GM15510 (cell line): ENCODE results near the gene HBP1.

Source experiments
- POLR2A ChIP-seq: IDR thresholded peaks from 3 replicates; pipeline ENCODE4 v1.6.1; 2011; ENCODE audit warnings: borderline replicate concordance; ENCODE audit not compliant: insufficient read length; ENCODE audit errors: extremely low read depth

The HBP1 gene

GRCh38 chr7:107170051-107170915 lies 1.5 kb downstream of the HBP1 start:
- no peak for TF ChIP-seq POLR2A

GRCh38 chr7:107171496-107171895 lies 2.7 kb downstream of the HBP1 start:
- no peak for TF ChIP-seq POLR2A

DNA sequence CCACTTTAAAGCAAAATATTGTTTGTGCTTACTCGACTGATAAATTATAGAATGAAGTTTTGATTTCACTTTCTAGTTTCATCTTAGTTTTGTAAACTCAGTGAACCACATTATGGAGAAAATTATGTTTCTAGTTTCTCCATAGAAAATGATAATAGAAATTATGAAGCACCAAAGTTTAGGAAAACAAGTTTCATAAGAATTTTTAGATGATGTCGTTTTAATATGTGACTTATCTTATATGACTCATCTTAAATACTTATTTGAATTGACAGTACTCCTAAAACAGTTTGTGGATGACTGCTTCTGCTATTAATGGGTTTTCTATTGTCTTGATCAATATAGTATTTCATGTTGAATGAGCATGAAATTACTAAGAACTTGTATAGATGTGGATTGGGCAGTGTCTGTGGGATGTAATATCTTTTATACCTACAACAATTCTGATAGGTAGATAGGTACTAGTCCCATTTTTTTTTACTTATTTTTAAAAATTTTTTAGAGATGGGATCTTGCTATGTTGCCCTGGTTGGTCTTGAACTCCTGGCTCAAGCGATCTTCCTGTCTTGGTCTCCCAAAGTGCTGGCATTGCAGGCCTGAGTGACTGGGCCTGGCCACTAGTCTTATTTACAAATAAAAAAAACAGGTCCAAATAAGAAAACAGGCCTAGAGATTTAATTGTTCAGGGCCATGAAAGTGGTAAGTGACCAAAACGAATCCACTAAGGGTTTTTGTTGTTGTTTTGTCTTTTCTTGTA lies 3.7 kb downstream of the HBP1 start:
- no peak for TF ChIP-seq POLR2A

DNA sequence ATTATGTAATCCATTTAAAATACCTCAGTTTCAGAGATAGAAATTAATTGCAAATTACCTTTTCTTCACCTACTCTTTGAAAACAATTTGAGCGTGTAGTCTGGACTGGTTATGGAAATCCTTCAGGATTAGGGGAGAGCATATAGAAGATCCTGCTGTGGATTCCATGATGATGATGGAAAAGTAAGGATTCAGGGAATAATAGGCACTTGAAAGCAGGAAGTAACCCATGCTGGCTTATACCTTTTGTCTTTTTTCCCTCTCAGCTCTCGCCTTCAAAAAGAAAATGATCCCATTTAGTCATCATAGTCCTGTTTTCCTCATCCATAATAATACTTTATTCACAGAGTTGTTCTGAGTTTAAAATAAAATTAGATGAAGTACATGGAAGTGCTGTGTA lies 4.4 kb downstream of the HBP1 start:
- TF ChIP-seq POLR2A, result no peak

DNA sequence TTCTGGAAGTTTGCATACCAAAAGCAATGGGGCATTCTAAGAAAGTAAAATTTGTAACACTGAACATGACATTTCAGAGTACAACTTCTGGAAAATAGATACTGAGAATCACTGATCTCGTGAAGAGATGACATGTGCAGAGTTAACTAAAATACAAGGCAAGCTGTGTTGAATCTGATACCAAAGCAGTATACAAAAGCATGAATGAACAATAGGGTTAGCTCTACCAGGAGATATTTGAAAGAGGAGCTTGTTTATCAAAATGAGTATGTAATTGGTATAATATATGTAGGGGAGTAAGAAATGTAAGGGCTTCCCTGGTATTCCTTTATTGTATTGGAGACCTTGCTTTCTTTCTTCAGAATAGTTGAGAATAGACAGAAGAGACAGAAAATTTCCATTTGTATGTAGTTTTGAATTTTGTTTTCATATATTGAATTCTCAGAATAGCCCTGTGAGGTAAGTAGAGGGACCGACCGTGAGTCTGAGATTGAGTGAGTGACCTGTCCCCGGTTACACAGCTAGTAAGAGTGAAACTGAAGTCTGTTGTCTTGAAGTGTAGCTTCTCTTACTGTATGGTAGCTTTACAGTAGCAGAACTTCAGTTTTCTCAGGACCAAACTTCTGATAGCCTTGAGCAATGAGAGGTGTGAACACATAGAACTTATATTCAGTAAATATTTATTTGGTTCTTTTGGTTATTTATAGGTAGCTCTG lies 5.0 kb downstream of the HBP1 start:
- TF ChIP-seq POLR2A, result no peak

GRCh38 chr7:107179326-107180164 lies 10.7 kb downstream of the HBP1 start:
- TF ChIP-seq POLR2A, result no peak

- TF ChIP-seq POLR2A, result no peak
These were observed 11.6 kb downstream of the HBP1 start for GRCh38 chr7:107180378-107180777.

DNA sequence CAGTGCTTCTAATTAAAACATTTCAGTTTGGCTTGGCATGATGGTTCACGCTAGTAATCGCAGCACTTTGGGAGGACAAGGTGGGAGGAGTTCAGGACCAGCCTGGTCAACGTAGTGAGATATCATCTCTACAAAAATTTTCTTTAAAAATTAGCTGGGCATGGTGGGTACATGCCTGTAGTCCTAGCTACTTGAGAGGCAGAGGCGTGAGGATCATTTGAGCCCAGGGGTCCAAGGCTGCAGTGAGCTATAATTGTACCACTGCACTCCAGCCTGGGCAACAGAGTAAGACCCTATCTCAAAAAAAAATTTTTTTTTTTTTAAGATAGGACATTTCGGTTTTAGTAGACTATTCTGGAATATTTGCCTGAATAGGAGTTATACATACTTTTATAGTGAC lies 12.4 kb downstream of the HBP1 start:
- no peak for TF ChIP-seq POLR2A

DNA sequence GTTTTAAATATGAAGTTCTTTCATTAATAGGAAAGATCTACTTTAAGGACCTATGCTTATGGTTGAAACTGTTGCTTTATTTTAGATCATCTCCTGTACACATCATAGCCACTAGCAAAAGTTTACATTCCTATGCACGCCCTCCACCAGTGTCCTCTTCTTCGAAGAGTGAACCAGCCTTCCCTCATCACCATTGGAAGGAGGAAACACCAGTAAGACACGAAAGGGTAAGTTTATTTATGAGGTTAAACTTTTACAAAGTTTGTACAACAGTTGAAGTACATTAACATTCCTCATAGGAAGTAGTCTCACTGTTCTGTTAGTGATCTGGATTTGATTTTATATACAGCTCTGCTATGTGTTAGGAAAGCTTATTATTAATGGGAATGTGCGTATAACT lies 16.9 kb downstream of the HBP1 start:
- TF ChIP-seq POLR2A, result no peak

- no peak for TF ChIP-seq POLR2A
These were observed 17.4 kb downstream of the HBP1 start for GRCh38 chr7:107186240-107186639.

DNA sequence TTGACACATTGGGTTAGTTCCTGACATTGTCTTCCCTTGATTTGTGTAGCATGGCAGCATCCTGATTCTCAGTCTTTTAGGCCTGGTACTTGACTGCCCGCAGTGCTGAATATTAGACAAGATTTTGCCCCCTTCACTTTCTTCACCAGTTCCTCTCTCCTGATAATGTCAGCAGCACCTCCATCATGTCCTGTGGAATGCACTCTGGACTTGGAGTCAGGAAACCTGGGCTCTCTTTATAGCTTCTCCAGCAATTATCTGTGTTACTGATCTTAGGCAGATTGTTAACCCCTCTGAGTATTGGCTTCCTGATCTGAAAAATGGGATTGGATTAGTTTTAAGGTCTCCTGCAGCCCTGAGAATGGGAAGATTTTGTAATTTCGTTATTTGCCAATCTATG lies 19.0 kb downstream of the HBP1 start:
- TF ChIP-seq POLR2A, result no peak

DNA sequence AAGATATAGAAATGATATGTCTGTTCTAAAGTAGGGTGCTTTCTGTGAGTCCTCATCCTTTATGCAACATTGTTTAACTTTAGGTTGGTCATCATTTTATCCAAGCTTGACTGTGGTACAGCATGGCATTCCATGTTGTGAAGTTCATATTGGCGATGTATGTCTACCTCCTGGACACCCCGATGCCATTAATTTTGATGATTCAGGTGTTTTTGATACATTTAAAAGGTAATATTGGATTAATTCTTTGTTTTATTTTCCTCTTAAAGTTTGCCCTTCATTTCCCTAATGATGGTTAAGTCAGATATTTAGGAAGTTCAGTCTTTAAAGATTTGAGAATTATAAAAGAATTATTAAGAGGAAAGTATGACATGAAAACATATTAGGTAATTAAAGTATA lies 21.3 kb downstream of the HBP1 start:
- no peak for TF ChIP-seq POLR2A

DNA sequence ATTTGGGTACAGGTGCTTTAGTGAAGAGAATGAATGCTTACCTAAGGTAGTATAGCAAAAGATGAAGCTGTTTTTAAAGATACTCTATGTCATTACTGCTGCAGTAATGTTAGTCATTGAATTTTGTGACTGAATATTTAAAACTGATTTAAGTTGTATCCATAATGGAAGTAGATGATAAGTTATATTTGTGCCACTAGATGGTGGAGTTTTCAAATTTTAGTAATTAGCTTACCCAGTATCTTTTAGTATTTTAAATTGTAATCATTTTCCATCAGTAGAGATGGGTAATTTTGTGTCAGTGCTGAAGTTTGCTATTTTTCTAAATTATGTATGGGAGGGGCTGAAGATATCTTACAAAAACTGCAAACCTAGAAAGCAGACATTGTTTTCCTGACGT lies 25.2 kb downstream of the HBP1 start:
- no peak for TF ChIP-seq POLR2A

- TF ChIP-seq POLR2A, result no peak
These were observed 28.2 kb downstream of the HBP1 start for GRCh38 chr7:107196834-107197610.
